ENCODE measurements around the gene GNPNAT1. TPM values are rescaled to one million over a fixed set of nuclear protein-coding genes. Genes with fewer than 3 reads are reported as not detected.

GNPNAT1 gene
- total RNA-seq, 4 donors from 2014 or later: 11.1 to 28.9 (median 23.6) TPM

DNA sequence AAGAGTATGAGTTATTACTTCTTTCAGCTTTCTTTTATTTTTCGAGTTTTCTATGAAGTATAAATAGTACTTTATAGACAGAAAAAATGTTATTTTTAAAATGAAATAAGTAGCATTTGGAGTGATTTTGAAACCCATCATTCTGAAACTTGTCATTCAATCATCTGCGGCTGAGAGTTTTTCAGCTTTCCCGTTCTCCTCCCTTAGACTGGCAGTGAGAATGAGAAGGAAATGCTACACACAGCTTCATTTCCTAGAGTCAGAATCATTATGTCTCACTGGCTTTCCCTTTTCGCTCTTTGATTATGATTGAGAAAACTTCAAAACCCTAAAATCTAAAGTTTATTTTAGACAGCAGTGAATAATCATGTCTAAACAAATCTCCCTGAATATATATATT is 33.7 kb upstream of the GNPNAT1 start:
- Histone ChIP-seq H3K9me3 (no peaks in the 10 kb centered on the region), H3K27me3 (no peaks in the 10 kb centered on the region), H3K27ac (no peak overlapping the region), H3K4me1 (peaks cover 0 to 26% (median 0%) of the 10 kb centered on the region in 3 donors), H3K36me3 (no peaks in the 10 kb centered on the region), H3K4me3 (no peak overlapping the region)
- 39 to 46% methylated on average over 4 of the region's 4 CpGs for WGBS, 2 donors (ENCODE audit: low coverage in 1 of 2)
- ATAC-seq: no peak
- TF ChIP-seq, protein P1, sequence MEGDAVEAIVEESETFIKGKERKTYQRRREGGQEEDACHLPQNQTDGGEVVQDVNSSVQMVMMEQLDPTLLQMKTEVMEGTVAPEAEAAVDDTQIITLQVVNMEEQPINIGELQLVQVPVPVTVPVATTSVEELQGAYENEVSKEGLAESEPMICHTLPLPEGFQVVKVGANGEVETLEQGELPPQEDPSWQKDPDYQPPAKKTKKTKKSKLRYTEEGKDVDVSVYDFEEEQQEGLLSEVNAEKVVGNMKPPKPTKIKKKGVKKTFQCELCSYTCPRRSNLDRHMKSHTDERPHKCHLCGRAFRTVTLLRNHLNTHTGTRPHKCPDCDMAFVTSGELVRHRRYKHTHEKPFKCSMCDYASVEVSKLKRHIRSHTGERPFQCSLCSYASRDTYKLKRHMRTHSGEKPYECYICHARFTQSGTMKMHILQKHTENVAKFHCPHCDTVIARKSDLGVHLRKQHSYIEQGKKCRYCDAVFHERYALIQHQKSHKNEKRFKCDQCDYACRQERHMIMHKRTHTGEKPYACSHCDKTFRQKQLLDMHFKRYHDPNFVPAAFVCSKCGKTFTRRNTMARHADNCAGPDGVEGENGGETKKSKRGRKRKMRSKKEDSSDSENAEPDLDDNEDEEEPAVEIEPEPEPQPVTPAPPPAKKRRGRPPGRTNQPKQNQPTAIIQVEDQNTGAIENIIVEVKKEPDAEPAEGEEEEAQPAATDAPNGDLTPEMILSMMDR (IDR thresholded peaks at IDR 0.05): no peak
- no peak for TF ChIP-seq EP300 (IDR thresholded peaks at IDR 0.05)
- no peak for TF ChIP-seq POLR2AphosphoS5 (IDR thresholded peaks at IDR 0.05)
- TF ChIP-seq POLR2A (IDR thresholded peaks at IDR 0.05): no peak

DNA sequence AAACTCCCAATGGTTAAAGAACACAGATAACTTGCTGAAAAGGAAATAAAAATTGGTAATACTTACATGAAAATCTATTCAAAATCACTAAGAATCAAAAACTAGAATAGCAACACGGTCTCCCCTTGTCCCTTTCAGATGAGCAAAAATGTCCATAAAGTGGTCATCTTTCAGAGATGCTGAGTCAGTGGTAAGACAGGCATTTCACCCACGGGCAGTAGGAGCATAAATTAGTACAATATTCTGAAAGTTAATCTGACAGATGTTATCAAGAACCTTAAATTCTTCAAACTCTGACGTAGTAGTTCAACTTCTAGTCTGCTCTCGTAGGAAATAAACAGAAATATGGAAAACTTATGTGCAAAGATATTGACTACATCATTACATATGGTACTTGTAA is 33.1 kb upstream of the GNPNAT1 start:
- Histone ChIP-seq H3K27me3 (no peaks in the 10 kb centered on the region), H3K36me3 (no peaks in the 10 kb centered on the region), H3K4me1 (peaks cover 0 to 22% (median 0%) of the 10 kb centered on the region in 3 donors), H3K27ac (no peak overlapping the region), H3K9me3 (no peaks in the 10 kb centered on the region), H3K4me3 (no peak overlapping the region)
- no peak for TF ChIP-seq POLR2AphosphoS5 (IDR thresholded peaks at IDR 0.05)
- TF ChIP-seq EP300 (IDR thresholded peaks at IDR 0.05): no peak
- TF ChIP-seq POLR2A (IDR thresholded peaks at IDR 0.05): no peak
- TF ChIP-seq, protein P1 (IDR thresholded peaks at IDR 0.05): no peak
- no peak for ATAC-seq
- 27 to 49% methylated on average over 4 of the region's 4 CpGs for WGBS, 2 donors (ENCODE audit: low coverage in 1 of 2)

DNA sequence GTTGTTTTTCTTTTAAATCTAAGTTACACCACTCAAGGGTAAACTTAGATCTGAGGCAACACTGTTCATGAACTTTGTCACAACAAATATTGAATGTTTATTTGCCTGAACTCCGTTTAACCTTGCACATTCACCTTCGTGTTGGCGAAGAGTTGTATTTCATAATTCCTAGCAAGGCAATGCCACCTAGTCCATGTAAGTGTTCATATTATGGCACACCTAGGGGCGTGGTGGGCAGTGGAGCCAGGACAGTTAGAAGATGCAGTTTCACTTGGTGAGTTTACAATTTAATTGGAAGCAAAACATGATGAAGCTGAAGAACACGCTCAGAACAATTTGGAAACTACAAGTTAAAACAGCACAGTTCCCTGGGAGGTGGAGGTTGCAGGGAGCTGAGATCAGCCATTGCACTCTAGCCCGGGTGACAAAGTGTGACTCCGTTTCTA is 30.4 kb upstream of the GNPNAT1 start:
- Histone ChIP-seq H3K4me1 (peaks cover 0 to 5% (median 0%) of the 10 kb centered on the region in 3 donors), H3K36me3 (no peaks in the 10 kb centered on the region), H3K27me3 (no peaks in the 10 kb centered on the region), H3K27ac (no peak overlapping the region), H3K9me3 (no peaks in the 10 kb centered on the region), H3K4me3 (no peak overlapping the region)
- 67 to 78% methylated on average over 4 to 6 of the region's 7 CpGs for WGBS, 2 donors (ENCODE audit: low coverage in 1 of 2)
- no peak for ATAC-seq
- TF ChIP-seq, protein P1 (IDR thresholded peaks at IDR 0.05): no peak
- TF ChIP-seq EP300 (IDR thresholded peaks at IDR 0.05) (no peak), POLR2A (IDR thresholded peaks at IDR 0.05) (no peak), POLR2AphosphoS5 (IDR thresholded peaks at IDR 0.05) (no peak)

DNA sequence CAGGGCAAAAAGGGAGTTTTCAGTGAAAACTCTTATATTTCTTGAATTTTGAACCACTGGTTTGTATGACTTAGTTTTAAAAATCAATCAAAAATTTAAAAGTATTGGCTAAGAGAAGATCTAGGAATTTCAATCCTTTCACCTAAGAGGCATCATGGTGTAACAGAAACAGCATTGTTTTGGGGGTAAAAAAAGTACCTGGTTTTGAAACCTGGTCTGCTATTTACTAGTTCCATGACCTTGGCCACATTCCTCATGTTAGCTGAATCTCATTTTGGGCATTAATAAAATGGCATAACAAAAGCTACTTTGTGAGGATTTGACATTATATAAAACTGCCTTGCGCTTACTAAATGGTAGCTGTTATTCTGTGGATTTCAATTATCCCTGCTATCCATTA is 16.7 kb upstream of the GNPNAT1 start:
- no peak for ATAC-seq
- WGBS, 2 donors (ENCODE audit: low coverage in 1 of 2): 100% methylated on average over 1 of the region's 1 CpG

DNA sequence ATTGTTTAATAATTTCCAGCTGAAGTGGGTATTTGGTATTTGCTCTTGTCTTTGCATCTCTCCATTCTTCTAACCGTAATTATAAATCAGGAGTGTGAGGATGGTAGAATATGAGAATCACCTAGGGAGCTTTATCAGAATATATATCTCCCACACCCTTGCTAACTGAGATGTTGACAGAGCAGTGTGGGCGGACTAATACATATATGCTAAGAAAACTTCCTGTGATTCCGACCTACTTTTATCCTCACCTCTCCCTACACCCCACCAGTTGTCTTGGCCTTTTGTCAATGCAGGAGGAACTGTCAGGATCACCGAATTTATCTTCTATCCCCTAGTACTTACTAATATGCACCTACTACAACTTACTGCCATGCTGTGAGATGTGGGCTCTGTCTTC is 14.7 kb upstream of the GNPNAT1 start:
- 79 to 90% methylated on average over 4 of the region's 4 CpGs for WGBS, 2 donors (ENCODE audit: low coverage in 1 of 2)
- H3K4me3 ChIP-seq: no peak overlapping the region
- H3K27ac ChIP-seq: no peak overlapping the region
- ATAC-seq: no peak
- peaks cover 0 to 9% (median 0%) of the 10 kb centered on the region in 3 donors for H3K4me1 ChIP-seq
- no peaks in the 10 kb centered on the region for H3K36me3 ChIP-seq
- H3K27me3 ChIP-seq: no peaks in the 10 kb centered on the region
- TF ChIP-seq, protein P1 (IDR thresholded peaks at IDR 0.05): no peak
- no peak for TF ChIP-seq EP300 (IDR thresholded peaks at IDR 0.05)
- no peak for TF ChIP-seq POLR2A (IDR thresholded peaks at IDR 0.05)
- no peak for TF ChIP-seq POLR2AphosphoS5 (IDR thresholded peaks at IDR 0.05)
- no peaks in the 10 kb centered on the region for H3K9me3 ChIP-seq

More for the DNA sequence above, 16.7 kb upstream of the GNPNAT1 start:
- H3K9me3 ChIP-seq: no peaks in the 10 kb centered on the region
- TF ChIP-seq, protein P1 (IDR thresholded peaks at IDR 0.05): no peak
- TF ChIP-seq POLR2AphosphoS5 (IDR thresholded peaks at IDR 0.05) (no peak), EP300 (IDR thresholded peaks at IDR 0.05) (no peak), POLR2A (IDR thresholded peaks at IDR 0.05) (no peak)
- no peak overlapping the region for H3K27ac ChIP-seq
- H3K27me3 ChIP-seq: no peaks in the 10 kb centered on the region
- H3K4me1 ChIP-seq: no peaks in the 10 kb centered on the region
- H3K4me3 ChIP-seq: no peak overlapping the region
- no peaks in the 10 kb centered on the region for H3K36me3 ChIP-seq
